ENCODE measurements around the gene HDAC1.
"Not testable (repeated sequence)": the region's sequence is repeated elsewhere in the genome, so short reads cannot be mapped to it uniquely, and the experiment has no call there.

HDAC1 gene

GRCh38 chr1:32350785-32351398 is 59.0 kb downstream of the HDAC1 start:
- no peak for DNase-seq

GRCh38 chr1:32351399-32352238 is 59.7 kb downstream of the HDAC1 start:
- peak; percentile 94 for DNase-seq

GRCh38 chr1:32352239-32352745 is 60.4 kb downstream of the HDAC1 start:
- no peak for DNase-seq

- no peak for DNase-seq
Measured at GRCh38 chr1:32352831-32353383, 61.0 kb downstream of the HDAC1 start.

- DNase-seq: no peak
Measured at GRCh38 chr1:32353431-32353830, 61.5 kb downstream of the HDAC1 start.

GRCh38 chr1:32353886-32354570 is 62.1 kb downstream of the HDAC1 start:
- peak; percentile 62 for DNase-seq

- not testable (repeated sequence) for DNase-seq
Measured at GRCh38 chr1:32355778-32356177, 63.9 kb downstream of the HDAC1 start.

GRCh38 chr1:32356478-32356877 is 64.6 kb downstream of the HDAC1 start:
- no peak for DNase-seq

GRCh38 chr1:32357614-32358013 is 65.7 kb downstream of the HDAC1 start:
- DNase-seq: no peak

- DNase-seq: no peak
Measured at GRCh38 chr1:32358435-32358834, 66.6 kb downstream of the HDAC1 start.

GRCh38 chr1:32361308-32361673 is 69.4 kb downstream of the HDAC1 start:
- no peak for DNase-seq

- DNase-seq: peak; percentile 24
Measured at GRCh38 chr1:32361674-32362473, 70.0 kb downstream of the HDAC1 start.

GRCh38 chr1:32362474-32363313 is 70.8 kb downstream of the HDAC1 start, which contains the start of the genes FAM229A and TSSK3:
Gene FAM229A (minus strand): TSS chr1:32362485. CDS start chr1:32362091, 394 bp downstream.
Gene TSSK3 (plus strand): TSS chr1:32362539. CDS start chr1:32362702, 163 bp downstream.
- DNase-seq: no peak

- DNase-seq: no peak
Measured at GRCh38 chr1:32363713-32364112, 71.8 kb downstream of the HDAC1 start.

GRCh38 chr1:32364836-32365235 is 73.0 kb downstream of the HDAC1 start:
- DNase-seq: no peak

GRCh38 chr1:32365445-32365844 is 73.6 kb downstream of the HDAC1 start:
- no peak for DNase-seq

- no peak for DNase-seq
Measured at GRCh38 chr1:32367912-32368635, 76.2 kb downstream of the HDAC1 start.

- DNase-seq: no peak
Measured at GRCh38 chr1:32372149-32372756, 80.4 kb downstream of the HDAC1 start.

- DNase-seq: no peak
Measured at GRCh38 chr1:32373996-32374592, 82.2 kb downstream of the HDAC1 start.
